ENCODE data around the gene PCDH20.

Gene PCDH20

DNA sequence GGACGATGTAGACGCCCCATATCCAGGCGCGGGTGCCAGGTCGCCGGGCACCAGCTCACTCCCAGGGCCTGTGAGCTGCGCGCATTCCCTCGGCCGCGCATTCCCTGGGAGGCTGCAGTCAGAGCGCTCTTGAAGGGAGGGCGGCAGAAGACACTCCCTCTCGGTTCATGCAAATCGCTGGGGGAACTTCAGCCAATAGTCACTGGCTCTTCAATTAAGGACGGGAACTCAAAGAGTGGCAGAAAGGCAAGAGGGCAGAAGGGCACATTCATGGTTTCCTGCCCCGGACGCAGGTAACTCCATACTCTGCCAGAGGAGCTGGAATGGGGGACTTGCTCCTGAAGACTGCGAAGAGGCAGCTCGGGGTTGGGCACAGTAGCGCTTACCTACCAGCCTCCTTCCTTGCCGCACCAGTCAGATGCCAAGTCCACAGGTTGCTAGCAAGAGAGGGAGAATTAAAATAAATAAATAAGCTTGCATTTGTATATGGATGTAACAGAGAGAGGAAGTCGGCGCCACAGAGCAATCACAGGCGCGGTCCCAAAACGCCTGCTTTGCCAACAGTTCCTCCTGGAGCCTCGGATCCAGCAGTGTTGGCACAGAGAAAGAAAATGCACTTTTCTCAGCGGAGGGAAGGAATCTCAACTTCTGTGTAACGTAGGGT is 459 bp downstream of the PCDH20 start:
- Histone ChIP-seq H3K27me3 (no peaks in the 10 kb centered on the region), H3K9me3 (no peaks in the 10 kb centered on the region), H3K4me3 (ENCODE audit: low read depth, low read length) (peak overlapping the region; percentile 72), H3K4me1 (peaks cover 2% of the 10 kb centered on the region; the same call in 1 of the 2 replicates), H3K36me3 (no peaks in the 10 kb centered on the region)
- DNase-seq = peak; percentile 85
- TF ChIP-seq, protein P1, sequence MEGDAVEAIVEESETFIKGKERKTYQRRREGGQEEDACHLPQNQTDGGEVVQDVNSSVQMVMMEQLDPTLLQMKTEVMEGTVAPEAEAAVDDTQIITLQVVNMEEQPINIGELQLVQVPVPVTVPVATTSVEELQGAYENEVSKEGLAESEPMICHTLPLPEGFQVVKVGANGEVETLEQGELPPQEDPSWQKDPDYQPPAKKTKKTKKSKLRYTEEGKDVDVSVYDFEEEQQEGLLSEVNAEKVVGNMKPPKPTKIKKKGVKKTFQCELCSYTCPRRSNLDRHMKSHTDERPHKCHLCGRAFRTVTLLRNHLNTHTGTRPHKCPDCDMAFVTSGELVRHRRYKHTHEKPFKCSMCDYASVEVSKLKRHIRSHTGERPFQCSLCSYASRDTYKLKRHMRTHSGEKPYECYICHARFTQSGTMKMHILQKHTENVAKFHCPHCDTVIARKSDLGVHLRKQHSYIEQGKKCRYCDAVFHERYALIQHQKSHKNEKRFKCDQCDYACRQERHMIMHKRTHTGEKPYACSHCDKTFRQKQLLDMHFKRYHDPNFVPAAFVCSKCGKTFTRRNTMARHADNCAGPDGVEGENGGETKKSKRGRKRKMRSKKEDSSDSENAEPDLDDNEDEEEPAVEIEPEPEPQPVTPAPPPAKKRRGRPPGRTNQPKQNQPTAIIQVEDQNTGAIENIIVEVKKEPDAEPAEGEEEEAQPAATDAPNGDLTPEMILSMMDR (IDR thresholded peaks at IDR 0.05; ENCODE audit: low read depth, low read length) = no peak

DNA sequence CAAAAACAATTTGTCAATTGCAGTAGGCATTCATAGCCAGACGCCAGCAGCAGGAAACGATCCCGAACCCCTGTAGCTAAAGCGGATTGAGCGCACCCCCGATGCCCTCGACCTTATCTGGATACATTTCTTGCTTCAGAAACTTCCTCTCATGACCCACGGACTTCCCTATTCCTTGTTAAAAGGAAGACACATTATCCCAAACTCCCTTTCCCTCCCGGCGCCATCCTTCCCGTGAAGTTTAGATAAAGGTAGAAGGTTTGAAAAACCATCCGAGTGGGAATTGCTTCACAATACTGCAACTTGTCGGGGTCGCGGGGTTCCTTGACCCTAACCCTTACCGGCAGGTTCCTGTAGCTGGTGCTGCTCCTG is 977 bp downstream of the PCDH20 start:
- DNase-seq = no peak
- TF ChIP-seq, protein P1 (IDR thresholded peaks at IDR 0.05; ENCODE audit: low read depth, low read length) = no peak
- Histone ChIP-seq H3K9me3 (no peaks in the 10 kb centered on the region), H3K27me3 (no peaks in the 10 kb centered on the region), H3K4me3 (ENCODE audit: low read depth, low read length) (peak overlapping the region; percentile 72), H3K36me3 (no peaks in the 10 kb centered on the region), H3K4me1 (peaks cover 2% of the 10 kb centered on the region; the same call in 1 of the 2 replicates)

GRCh38 chr13:61413572-61414535 is 1.8 kb downstream of the PCDH20 start:
- TF ChIP-seq, protein P1 (IDR thresholded peaks at IDR 0.05; ENCODE audit: low read depth, low read length) = no peak
- Histone ChIP-seq H3K4me1 (peaks cover 2% of the 10 kb centered on the region; the same call in 1 of the 2 replicates), H3K4me3 (ENCODE audit: low read depth, low read length) (peak overlapping the region; percentile 72), H3K27me3 (no peaks in the 10 kb centered on the region), H3K36me3 (no peaks in the 10 kb centered on the region), H3K9me3 (no peaks in the 10 kb centered on the region)
- no peak for DNase-seq

DNA sequence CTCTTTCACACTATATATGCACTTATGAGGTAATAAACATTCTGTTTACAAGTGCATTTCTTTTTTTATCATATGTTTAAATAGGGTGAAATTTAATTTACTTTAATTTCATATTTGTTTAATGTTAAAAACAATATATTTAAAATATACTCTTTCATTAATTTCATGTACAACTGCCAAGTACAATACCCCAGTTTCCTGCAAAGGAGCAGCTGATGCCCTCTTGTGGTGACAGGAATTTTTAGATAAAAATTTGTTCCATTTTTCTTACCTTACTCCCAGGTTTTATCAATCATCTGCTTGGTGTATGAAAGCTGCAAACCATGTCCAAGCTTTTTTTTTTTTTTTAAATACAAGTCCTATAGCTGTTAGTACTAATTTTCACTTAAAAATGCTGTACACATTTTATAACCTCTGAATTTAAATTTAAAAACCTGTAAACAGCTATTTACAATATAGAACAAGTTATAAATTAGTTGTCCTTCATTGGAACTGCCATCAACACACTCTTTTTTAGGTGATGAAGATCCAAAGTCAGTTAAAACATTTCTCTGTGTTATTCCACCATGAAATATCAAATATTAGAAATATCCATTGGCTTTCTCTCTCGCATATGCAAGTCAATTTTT is 4.9 kb downstream of the PCDH20 start:
- DNase-seq = no peak
- no peaks in the 10 kb centered on the region for H3K9me3 ChIP-seq
- H3K4me3 ChIP-seq (ENCODE audit: low read depth, low read length) = no peak overlapping the region
- TF ChIP-seq, protein P1 (IDR thresholded peaks at IDR 0.05; ENCODE audit: low read depth, low read length) = peak; percentile 76
- no peaks in the 10 kb centered on the region for H3K27me3 ChIP-seq
- H3K4me1 ChIP-seq = peaks cover 2% of the 10 kb centered on the region; the same call in 1 of the 2 replicates
- H3K36me3 ChIP-seq = no peaks in the 10 kb centered on the region

- Histone ChIP-seq H3K9me3 (no peaks in the 10 kb centered on the region), H3K36me3 (no peaks in the 10 kb centered on the region)
Measured at GRCh38 chr13:61410266-61410665, 5.4 kb downstream of the PCDH20 start.

More at GRCh38 chr13:61410266-61410665, 5.4 kb downstream of the PCDH20 start:
- no peak for DNase-seq
- H3K4me3 ChIP-seq (ENCODE audit: low read depth, low read length) = no peak overlapping the region
- H3K27me3 ChIP-seq = no peaks in the 10 kb centered on the region
- H3K4me1 ChIP-seq = no peaks in the 10 kb centered on the region
- TF ChIP-seq, protein P1 (IDR thresholded peaks at IDR 0.05; ENCODE audit: low read depth, low read length) = no peak

Data from BE2C (cell line).